A673 (cell line): Measurements from ENCODE around the gene CCSAP. TPM values are rescaled to one million over a fixed set of nuclear protein-coding genes. Genes with fewer than 3 reads are reported as not detected.

Experiments used
- Bru-seq: library from RNA; stranded (reverse); fragments of 400-500 nt; gene quantifications from one replicate; lab custom pipeline; 2021; lab: Mats Ljungman, UMichigan
- BruChase-seq, 2 experiments: library from RNA; stranded (reverse); fragments of 400-500 nt; gene quantifications; one replicate each; lab custom pipeline; 2021; lab: Mats Ljungman, UMichigan
- BruUV-seq: library from RNA; stranded (reverse); fragments of 400-500 nt; replicated peaks from 2 replicates; lab custom pipeline; 2021; lab: Mats Ljungman, UMichigan
- CTCF ChIA-PET: fragments of 300-600 bp; sonication (Branson Sonifier 250); formaldehyde crosslinking; loops from one replicate; lab custom pipeline; 2022; ENCODE audit warnings: antibody characterized with exemption; lab: Charles Lee
- POLR2A ChIA-PET: fragments of 300-600 bp; sonication (Branson Sonifier 250); formaldehyde crosslinking; loops from one replicate; lab custom pipeline; 2022; ENCODE audit warnings: antibody characterized with exemption; ENCODE audit not compliant: low non-redundant PET; lab: Charles Lee
- DNase-seq: peaks from one replicate; pipeline ENCODE4 v3.0.0-alpha.2; 2015; ENCODE audit warnings: low spot score
- H3K27ac ChIP-seq: fragments of 200-600 bp; sonication (generic); 2 replicates; pipeline ENCODE4 v1.5.1; 2016; ENCODE audit warnings: mixed run types, low read depth, mild to moderate bottlenecking, mixed read lengths, antibody characterized with exemption, low read length; ENCODE audit not compliant: poor library complexity, severe bottlenecking
- H3K27me3 ChIP-seq: fragments of 200-600 bp; sonication (generic); replicated peaks from 2 replicates; pipeline ENCODE4 v1.6.1; 2017; ENCODE audit warnings: mixed run types, low read depth, mild to moderate bottlenecking, mixed read lengths, antibody characterized with exemption, low read length; ENCODE audit not compliant: insufficient read depth, poor library complexity
- H3K36me3 ChIP-seq: fragments of 200-600 bp; sonication (generic); 2 replicates; pipeline ENCODE4 v1.6.1; 2016; ENCODE audit warnings: mixed run types, mild to moderate bottlenecking, mixed read lengths, antibody characterized with exemption, low read length; ENCODE audit not compliant: insufficient read depth, poor library complexity, severe bottlenecking
- H3K4me1 ChIP-seq: fragments of 200-600 bp; sonication (generic); 2 replicates; pipeline ENCODE4 v1.6.1; 2017; ENCODE audit warnings: mixed run types, mild to moderate bottlenecking, mixed read lengths, antibody characterized with exemption, low read length; ENCODE audit not compliant: insufficient read depth, poor library complexity, severe bottlenecking
- H3K4me3 ChIP-seq: fragments of 200-600 bp; sonication (generic); 2 replicates; pipeline ENCODE4 v1.5.1; 2016; ENCODE audit warnings: low read depth, mixed run types, mild to moderate bottlenecking, mixed read lengths, low read length; ENCODE audit not compliant: poor library complexity, severe bottlenecking
- H3K9me3 ChIP-seq: fragments of 200-600 bp; sonication (generic); 2 replicates; pipeline ENCODE4 v1.6.1; 2016; ENCODE audit warnings: mixed run types, low read depth, mild to moderate bottlenecking, mixed read lengths, antibody characterized with exemption, low read length; ENCODE audit not compliant: poor library complexity, severe bottlenecking
- EZH2 ChIP-seq: fragments of 200-600 bp; sonication (generic); IDR thresholded peaks from 2 replicates; pipeline ENCODE4 v1.6.1; 2017; ENCODE audit warnings: borderline replicate concordance, low read depth, mild to moderate bottlenecking, mixed read lengths, antibody characterized with exemption, low read length; ENCODE audit not compliant: poor library complexity, severe bottlenecking
- intact Hi-C: fragments of 100-400 bp; cut with micrococcal nuclease; formaldehyde crosslinking; loops from one replicate; pipeline ENCODE4 v1.10.0; 2022; ENCODE audit not compliant: unreplicated experiment
- long read RNA-seq: library from polyadenylated mRNA; stranded (forward); transcript quantifications from one replicate; pipeline ENCODE4 v2.0.0, GENCODE V29; 2022
- total RNA-seq: library from RNA; stranded (reverse); gene quantifications from 2 replicates; pipeline ENCODE4 v1.2.3, GENCODE V29; 2021
- TF ChIP-seq, protein P1 (sequence below): fragments of 300-800, 200-600 bp; sonication (generic); conservative IDR thresholded peaks from 2 replicates; pipeline ENCODE4 v1.5.1; 2017; ENCODE audit warnings: low read depth, mild to moderate bottlenecking, antibody characterized with exemption, low read length, moderate library complexity, mixed read lengths

CCSAP gene
- total RNA-seq = 11.7 and 12.8 TPM in 2 replicates
- Bru-seq, nascent RNA = percentile 70 among the genes with signal in this experiment
- BruChase-seq, experiment 1, labeled RNA remaining after a 2-hour chase = percentile 89 among the genes with signal in this experiment
- BruChase-seq, experiment 2, labeled RNA remaining after a 6-hour chase = percentile 76 among the genes with signal in this experiment
- long read RNA-seq, full-length matches to known transcripts = 17 of 21 reads
- long read RNA-seq, partial matches to known transcripts = 1 of 21 reads
- long read RNA-seq, other reads (novel, unspliced or antisense) = 3 of 21 reads

GRCh38 chr1:229342656-229343569 is at the start of gene CCSAP:
Gene CCSAP, minus strand, starts transcription at chr1:229343047. Its CDS starts 582 bp downstream, at chr1:229342465.
- Histone ChIP-seq H3K36me3 (no peaks in the 10 kb centered on the region), H3K27ac (peak within 1 kb of the TSS; percentile 81), H3K4me1 (no peaks in the 10 kb centered on the region), H3K4me3 (peak within 1 kb of the TSS; percentile 70), H3K9me3 (no peaks in the 10 kb centered on the region), H3K27me3 (no peaks in the 10 kb centered on the region)
- BruUV-seq = no TSS peak
- intact Hi-C loops = loop anchor here (5.0 kb wide), 1 partner anchor 71 kb away; the partner anchor contains the start of gene RAB4A
- DNase-seq = peak; percentile 70
- ChIA-PET POLR2A (interaction anchor here (0.7 kb wide), 1 partner anchor 52 kb away, joined by 3 read pairs; no protein-coding TSS in a partner anchor), CTCF (interaction anchor here (1.0 kb wide), 1 partner anchor 139 kb away, joined by 3 read pairs; no protein-coding TSS in a partner anchor)
- TF ChIP-seq, protein P1, sequence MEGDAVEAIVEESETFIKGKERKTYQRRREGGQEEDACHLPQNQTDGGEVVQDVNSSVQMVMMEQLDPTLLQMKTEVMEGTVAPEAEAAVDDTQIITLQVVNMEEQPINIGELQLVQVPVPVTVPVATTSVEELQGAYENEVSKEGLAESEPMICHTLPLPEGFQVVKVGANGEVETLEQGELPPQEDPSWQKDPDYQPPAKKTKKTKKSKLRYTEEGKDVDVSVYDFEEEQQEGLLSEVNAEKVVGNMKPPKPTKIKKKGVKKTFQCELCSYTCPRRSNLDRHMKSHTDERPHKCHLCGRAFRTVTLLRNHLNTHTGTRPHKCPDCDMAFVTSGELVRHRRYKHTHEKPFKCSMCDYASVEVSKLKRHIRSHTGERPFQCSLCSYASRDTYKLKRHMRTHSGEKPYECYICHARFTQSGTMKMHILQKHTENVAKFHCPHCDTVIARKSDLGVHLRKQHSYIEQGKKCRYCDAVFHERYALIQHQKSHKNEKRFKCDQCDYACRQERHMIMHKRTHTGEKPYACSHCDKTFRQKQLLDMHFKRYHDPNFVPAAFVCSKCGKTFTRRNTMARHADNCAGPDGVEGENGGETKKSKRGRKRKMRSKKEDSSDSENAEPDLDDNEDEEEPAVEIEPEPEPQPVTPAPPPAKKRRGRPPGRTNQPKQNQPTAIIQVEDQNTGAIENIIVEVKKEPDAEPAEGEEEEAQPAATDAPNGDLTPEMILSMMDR = no peak

- no peaks in the 10 kb centered on the region for H3K9me3 ChIP-seq
- H3K27ac ChIP-seq = no peak overlapping the region
- POLR2A ChIA-PET = no interaction called here
- BruUV-seq = no TSS peak
- H3K4me1 ChIP-seq = no peaks in the 10 kb centered on the region
- CTCF ChIA-PET = no interaction called here
- no peak for DNase-seq
- no peaks in the 10 kb centered on the region for H3K27me3 ChIP-seq
- H3K4me3 ChIP-seq = no peak overlapping the region
- no peaks in the 10 kb centered on the region for H3K36me3 ChIP-seq
- TF ChIP-seq EZH2 = no peak
- TF ChIP-seq, protein P1 = no peak
- intact Hi-C loops = no loop called here
Observed at GRCh38 chr1:229390130-229390529, 47.3 kb upstream of the CCSAP start.

- no peaks in the 10 kb centered on the region for H3K27me3 ChIP-seq
- ChIA-PET CTCF (no interaction called here), POLR2A (no interaction called here)
- TF ChIP-seq EZH2 = no peak
- TF ChIP-seq, protein P1 = no peak
- no peaks in the 10 kb centered on the region for H3K4me1 ChIP-seq
- no peaks in the 10 kb centered on the region for H3K9me3 ChIP-seq
- no peak overlapping the region for H3K4me3 ChIP-seq
- DNase-seq = no peak
- no peak overlapping the region for H3K27ac ChIP-seq
- H3K36me3 ChIP-seq = no peaks in the 10 kb centered on the region
- intact Hi-C loops = no loop called here
- BruUV-seq = no TSS peak
Observed at GRCh38 chr1:229388897-229389580, 46.2 kb upstream of the CCSAP start.
